GM19467 (cell line): ENCODE measurements around the gene MYH3.
"Not testable (repeated sequence)": the region's sequence is repeated elsewhere in the genome, so short reads cannot be mapped to it uniquely, and the experiment has no call there.

ENCODE experiments used
- ATAC-seq: cut with Tn5 transposase; IDR thresholded peaks from one replicate; pipeline ENCODE4 v1.9.1; 2021; ENCODE audit warnings: mild to moderate bottlenecking, moderate library complexity; ENCODE audit not compliant: unreplicated experiment

Gene MYH3

DNA sequence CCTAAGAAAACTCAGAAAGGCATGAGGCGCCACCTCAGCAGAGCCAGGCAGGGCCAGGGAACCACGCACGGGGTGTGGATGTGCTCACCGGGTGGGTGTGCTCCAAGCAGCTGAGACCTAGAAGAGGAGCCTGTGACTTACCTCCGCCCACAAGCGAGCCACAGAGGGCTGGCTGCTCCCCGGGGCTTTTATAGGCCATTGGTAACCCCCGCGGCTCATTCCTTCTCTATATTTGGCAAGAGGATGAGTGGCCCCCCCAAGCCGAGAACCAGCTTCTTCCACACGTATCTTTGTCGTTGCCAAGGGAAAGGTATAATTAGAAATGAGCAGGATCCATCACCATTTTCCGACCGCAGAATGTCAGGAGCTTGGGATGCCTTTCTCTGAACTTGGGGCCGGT is at the start of gene MYH3:
MYH3 (minus strand) TSS at position 162 of the 400 bp plus-strand sequence. CDS start 2,245 bp downstream, outside the sequence.
- no peak for ATAC-seq

DNA sequence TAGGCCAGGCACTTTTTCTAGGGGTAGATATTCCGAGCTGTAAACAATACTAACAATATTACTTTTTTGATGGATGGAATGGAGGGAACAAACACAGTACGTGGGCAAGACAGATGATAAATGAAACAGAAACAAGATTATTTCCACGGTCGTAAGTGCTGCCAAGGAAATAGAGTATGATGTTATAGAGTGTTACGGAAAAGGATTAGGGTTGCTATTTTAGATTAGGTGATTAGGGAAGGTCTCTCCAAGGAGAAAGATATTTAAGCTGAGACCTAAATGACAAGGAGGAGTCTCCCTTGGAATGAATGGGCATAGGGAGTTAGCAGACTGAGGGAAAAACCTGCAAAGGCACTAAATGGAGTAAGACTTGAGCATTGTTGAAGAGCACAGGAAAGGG is 48.6 kb upstream of the MYH3 start:
- no peak for ATAC-seq

DNA sequence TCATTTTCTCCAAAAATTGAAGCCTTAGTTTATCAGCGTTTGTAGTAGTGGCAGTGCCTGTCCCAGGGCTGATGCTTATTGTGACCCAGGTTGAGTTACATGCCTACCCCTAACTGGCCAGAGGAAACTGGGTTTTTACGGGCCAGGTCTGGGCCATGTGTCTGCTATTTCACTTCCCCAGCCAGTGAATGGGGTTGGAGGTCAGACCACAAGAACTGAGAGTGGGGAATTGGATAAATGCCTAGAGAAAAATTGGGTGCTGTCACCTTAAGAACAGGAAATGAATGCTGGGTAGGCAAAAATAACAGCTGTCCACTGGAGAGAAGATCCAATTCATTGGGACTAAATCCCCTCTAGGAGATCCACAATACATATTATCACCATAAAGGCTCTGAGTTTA is 45.5 kb upstream of the MYH3 start:
- ATAC-seq: no peak

DNA sequence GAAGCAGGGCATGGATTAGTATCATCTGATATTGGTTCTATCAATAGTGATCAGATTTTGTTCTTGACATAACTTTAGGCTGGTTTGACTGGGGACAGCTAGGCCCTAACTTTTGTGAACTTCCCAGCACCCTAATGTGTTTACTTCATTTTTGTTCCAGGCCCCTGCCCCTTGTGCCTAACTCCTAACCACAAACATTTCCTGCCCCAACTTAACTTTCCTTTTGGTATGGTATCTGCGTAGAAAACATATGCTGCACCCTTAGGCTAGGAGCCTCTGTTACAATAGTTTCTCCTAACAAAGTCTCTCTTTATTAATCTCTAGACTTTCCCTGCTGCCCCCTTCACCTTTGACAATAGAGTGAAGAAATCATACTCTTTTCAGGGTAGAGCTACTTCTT is 42.7 kb upstream of the MYH3 start:
- ATAC-seq: no peak

DNA sequence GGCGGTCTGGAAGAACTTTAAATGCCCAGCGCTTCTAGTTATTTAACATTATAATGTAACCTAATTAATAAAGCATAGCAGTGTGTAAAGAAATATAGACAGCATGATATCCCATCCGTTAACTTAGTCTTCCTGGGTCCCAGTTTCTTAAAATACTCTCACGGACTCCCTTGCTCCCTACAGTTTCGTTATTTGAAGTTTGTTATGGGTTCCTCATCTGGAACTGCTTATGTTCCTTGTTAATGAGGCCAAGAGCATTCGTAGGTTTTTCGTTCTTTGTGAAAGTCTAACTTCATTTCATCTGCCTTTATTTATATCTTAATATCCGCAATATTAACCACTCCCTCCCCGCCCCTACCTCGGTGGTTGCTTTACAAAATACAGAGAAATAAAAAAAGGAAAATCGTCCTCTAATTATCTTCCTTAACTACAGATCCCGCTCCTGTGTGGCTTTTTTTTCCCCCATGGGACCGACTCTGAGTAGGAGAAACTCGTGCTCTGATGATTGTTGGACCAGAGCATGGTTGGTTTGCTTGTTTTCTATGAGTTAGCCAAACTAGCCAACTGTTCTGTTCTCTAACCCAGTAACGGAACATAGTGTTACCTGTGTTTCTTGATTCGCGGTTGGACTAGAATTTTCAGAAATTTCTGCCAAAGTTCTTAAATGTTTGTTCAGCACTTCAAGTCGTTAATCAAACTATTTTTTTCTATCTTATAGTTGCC is 41.1 kb upstream of the MYH3 start:
- ATAC-seq: no peak

DNA sequence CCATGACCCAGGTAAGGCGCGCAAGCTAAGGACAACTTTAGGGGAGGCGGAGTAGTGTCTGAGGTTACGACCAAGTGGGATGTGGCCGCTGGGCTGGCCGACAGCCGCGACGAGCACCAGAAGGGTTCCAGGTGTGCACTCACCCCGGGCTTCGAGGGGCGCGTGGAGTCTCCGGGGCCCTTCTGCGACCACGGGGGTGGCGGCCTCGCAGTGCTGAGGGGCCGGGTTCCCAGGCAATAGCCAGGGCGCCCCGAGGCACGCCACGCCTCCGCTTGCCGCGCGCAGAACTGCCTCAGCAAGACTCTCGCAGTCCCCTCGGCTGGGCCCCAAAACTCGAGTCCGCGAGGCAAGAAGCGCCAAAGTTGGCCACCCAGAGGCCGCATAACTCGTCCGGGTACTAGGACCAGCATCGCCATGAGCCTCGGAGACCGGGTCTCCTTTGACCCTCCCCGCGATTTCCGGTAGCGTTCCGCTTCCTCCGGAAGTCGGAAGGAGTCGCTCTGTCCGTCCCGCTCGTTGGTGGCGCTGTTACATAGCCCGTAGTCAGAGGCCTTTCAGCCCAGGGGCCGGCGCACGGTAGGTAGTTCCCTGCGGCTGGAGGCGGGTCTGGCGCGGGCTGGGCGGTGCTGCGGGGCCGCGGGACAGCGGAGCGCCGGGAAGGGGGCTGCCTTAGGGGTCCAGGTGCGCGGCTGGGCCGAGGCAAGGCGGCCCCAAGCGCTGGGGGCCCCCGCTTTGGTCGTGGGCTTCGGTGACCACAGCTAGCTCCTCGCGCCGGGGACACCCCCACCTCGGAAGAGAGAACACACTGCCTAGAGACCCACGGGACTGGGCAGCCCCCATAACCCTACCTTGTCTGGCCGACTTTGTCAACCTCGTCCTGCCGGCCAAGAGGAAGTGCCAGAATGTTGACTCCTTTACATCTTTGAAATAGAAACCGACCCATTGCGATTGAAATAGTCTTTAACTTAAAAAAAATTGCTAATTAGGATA is 40.3 kb upstream of the MYH3 start, which contains the start of the genes ADPRM and SCO1:
ADPRM (plus strand) TSS at position 503 of the 990 bp plus-strand sequence. CDS start 7,333 bp downstream, outside the sequence.
SCO1 (minus strand) TSS at position 442 of the 990 bp plus-strand sequence; CDS start at position 416, 26 bp downstream.
- peak; percentile 96 for ATAC-seq

GRCh38 chr17:10695875-10696407 is 38.8 kb upstream of the MYH3 start:
- not testable (repeated sequence) for ATAC-seq

DNA sequence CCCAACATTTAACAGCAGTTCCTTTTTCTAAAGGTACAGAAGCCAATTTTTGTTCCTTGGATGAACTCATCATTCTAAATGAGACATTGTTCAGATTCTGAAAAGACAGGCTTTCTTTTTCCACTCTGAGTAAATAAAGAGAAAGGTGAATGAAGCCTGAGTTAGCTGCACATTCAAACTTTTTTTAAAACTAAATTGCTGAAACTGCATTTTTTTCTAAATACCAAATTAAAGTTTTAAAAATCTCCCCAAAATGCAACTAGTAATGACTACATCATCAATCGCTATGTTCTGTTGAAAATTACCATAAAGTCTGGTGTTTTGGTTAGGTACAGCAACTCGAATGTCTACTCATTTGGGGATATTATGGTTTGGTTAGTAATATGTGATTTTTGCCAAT is 30.4 kb upstream of the MYH3 start:
- no peak for ATAC-seq

GRCh38 chr17:10683853-10684252 is 26.7 kb upstream of the MYH3 start:
- no peak for ATAC-seq

GRCh38 chr17:10681866-10682446 is 24.8 kb upstream of the MYH3 start:
- no peak for ATAC-seq

GRCh38 chr17:10674704-10675103 is 17.6 kb upstream of the MYH3 start:
- ATAC-seq: no peak

DNA sequence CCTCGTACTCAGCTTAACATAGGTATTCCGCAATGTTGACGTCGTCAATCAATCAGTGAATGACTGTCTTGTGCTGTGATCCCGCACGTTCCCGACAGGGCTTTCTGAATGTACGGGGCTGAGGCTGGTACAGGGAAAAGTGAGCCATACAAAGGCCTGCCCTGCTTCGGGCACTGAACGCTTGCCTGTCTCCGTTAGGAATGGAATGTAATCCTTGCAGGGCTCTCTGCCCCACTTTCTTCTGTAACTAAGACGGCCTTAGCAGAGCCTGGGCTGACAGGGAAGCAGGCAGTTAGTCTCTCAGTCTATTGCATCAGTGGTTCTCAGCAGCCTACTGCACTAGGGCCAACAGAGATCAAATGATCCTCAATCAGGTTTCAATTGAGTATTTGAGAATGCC is 16.2 kb upstream of the MYH3 start:
- no peak for ATAC-seq

DNA sequence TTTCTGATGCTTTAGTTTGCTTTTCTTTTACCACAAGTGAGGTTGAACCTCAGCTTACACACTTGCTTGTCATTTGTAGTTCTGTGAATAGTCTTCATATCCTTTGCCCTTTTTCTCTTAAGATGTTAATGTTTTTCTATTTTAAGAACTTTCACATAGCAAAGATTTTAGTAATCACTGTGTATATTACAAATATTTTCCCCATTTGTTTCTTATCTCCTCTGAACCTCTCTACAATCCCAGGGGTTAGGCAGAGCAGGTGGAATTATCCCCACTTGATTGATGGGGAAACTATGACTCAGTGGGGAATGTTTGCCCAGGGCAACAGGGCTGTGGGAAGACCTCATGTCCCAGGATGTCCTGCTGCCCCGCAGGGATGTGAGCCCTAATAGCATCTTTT is 11.7 kb upstream of the MYH3 start:
- ATAC-seq: no peak

DNA sequence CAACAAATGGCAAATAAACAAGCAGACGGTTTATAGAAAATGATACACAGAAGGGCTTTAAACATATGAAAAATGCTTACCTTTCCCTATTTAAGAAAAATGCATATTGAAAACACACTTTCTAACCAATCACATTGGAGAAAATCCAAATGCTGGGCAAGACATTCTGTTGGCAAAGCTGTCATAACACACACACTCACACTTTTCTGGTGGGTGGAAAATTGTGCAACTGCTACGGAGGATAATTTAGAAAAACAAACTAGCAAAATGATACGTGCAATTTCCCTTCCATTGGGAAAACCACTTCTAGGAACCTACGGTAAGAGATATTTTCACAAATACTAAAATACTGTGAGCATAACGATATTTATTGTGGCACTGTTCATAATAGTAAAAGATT is 9.8 kb upstream of the MYH3 start:
- ATAC-seq: no peak

- ATAC-seq: no peak
These were observed 7.5 kb upstream of the MYH3 start for GRCh38 chr17:10664571-10664970.

DNA sequence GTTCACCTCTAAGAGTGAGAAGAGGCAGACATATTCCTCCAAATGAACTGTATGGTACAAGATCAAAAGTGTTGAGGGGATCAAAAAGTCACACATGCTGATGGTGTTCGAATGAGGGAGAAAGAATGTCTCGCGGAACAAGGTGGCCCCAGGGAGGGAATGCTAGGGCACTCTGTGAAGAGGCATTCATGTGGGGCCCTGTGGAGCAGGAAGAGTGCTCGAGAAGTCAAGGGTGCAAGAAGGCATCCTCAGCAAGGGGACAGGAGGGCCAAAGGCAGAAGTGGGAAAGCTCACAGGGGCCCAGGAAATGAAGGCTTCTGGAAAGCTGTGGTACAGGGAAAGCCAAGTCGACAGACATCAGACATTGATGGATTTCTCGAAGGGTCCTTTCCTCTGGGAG is 6.1 kb upstream of the MYH3 start:
- ATAC-seq: no peak

- no peak for ATAC-seq
These were observed 4.3 kb upstream of the MYH3 start for GRCh38 chr17:10661437-10661836.

- ATAC-seq: no peak
These were observed 770 bp upstream of the MYH3 start for GRCh38 chr17:10657879-10658278.

DNA sequence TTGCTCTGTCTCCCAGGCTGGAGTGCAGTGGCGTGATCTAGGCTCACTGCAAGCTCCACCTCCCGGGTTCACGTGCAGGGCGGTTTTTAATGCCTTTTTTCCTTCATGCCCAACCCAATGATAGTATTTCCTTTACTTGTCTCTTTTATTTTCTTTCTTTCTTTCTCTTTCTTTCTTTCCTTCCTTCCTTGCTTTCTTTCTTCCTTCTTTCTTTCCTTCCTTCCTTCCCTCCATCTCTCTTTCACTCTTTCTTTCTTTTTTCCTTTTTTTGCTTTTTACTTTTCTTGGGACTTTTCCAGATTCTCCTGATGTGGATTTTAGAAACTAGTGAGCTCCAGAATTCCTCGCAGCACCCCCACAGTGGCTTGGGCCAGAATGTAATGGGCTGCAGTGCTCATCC is 3.1 kb downstream of the MYH3 start:
- no peak for ATAC-seq

GRCh38 chr17:10652984-10653659 is 4.0 kb downstream of the MYH3 start:
- ATAC-seq: no peak
